Prostate gland (tissue), 2 donors: ENCODE data around the gene ASIC4. TPM values are rescaled to one million over a fixed set of nuclear protein-coding genes. Genes with fewer than 3 reads are reported as not detected.

Source experiments
- DNase-seq: peaks from one replicate; pipeline ENCODE4 v3.0.0-alpha.2; 2019; ENCODE audit warnings: low spot score
- H3K27ac ChIP-seq, 2 donors: fragments of 200-600 bp; sonication (generic); 2 replicates each; pipeline ENCODE4 v1.5.1; 2017 to 2019
- H3K27me3 ChIP-seq: fragments of 200-600 bp; sonication (generic); replicated peaks from 2 replicates; pipeline ENCODE4 v1.5.1; 2019; ENCODE audit not compliant: insufficient read depth
- H3K36me3 ChIP-seq, 2 donors: fragments of 200-600 bp; sonication (generic); 1 replicate in 1 of 2; 2 replicates in 1 of 2; pipeline versions ENCODE4 v1.5.1 to v1.8.1; 2017 to 2019
- H3K4me1 ChIP-seq: fragments of 200-600 bp; sonication (generic); replicated peaks from 2 replicates; pipeline ENCODE4 v1.5.1; 2019
- H3K4me3 ChIP-seq, 2 donors: fragments of 200-600 bp; sonication (generic); 2 replicates each; pipeline ENCODE4 v1.5.1; 2017 to 2019
- H3K9me3 ChIP-seq: fragments of 200-600 bp; sonication (generic); 2 replicates; pipeline ENCODE4 v1.5.1; 2017
- POLR2A ChIP-seq: fragments of 450-650 bp; IDR thresholded peaks from one replicate; pipeline ENCODE4 v1.6.1; 2016; ENCODE audit warnings: antibody characterized with exemption, mild to moderate bottlenecking
- POLR2AphosphoS5 ChIP-seq: sonication (generic); formaldehyde crosslinking; IDR thresholded peaks from one replicate; pipeline ENCODE4 v1.6.1; 2017; ENCODE audit warnings: antibody characterized with exemption
- WGBS: methylation state at CpG from one replicate; pipeline ENCODE4 v1.1.5; 2018; 5-methylcytosine and 5-hydroxymethylcytosine counted together
- intact Hi-C: fragments of 100-400 bp; cut with DNase I; formaldehyde crosslinking; loops from one replicate; pipeline ENCODE4 v1.14.2; 2022
- total RNA-seq, 2 donors: library from RNA; depleted of rRNA; stranded (reverse); fragments of >200 nt; gene quantifications; one replicate each; pipeline ENCODE4 v1.1.0, GENCODE V29; 2016
- TF ChIP-seq, protein P1 (sequence below), 4 experiments: fragments of 200-600 bp in 2 of 4; fragments of 450-650 bp in 2 of 4; sonication (generic) in 2 of 4; IDR thresholded peaks; 1 replicate in 3 of 4; 2 replicates in 1 of 4; pipeline ENCODE4 v1.5.1; 2016 to 2019; ENCODE audit warnings: antibody characterized with exemption in 4 of 4, mild to moderate bottlenecking in 2 of 4, moderate library complexity in 2 of 4

The ASIC4 gene
- total RNA-seq, 2 donors from 2014 or later: 0.09 to 0.45 TPM

DNA sequence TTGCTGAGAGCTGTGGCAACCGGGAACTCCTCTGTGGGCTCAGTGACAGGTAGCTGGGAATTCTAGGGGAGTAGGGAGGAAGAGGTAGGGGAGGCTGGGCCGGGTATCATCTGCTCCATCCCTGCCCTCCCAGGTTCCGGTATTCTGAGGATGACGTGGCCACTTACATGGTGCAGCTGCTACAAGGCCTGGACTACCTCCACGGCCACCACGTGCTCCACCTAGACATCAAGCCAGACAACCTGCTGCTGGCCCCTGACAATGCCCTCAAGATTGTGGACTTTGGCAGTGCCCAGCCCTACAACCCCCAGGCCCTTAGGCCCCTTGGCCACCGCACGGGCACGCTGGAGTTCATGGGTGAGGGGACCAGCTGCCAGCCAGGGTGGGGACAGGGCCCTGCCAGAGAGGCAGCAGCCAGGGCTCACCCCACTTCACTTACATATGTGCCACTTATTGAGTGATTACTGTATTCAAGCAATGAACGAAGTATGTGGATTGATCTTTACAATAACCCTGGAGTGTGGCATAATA lies 23.6 kb upstream of the ASIC4 start:
- no peaks in the 10 kb centered on the region for H3K9me3 ChIP-seq
- 76% methylated on average over 10 of the region's 10 CpGs for WGBS
- no peaks in the 10 kb centered on the region for H3K4me1 ChIP-seq
- H3K4me3 ChIP-seq: no peak overlapping the region
- H3K27me3 ChIP-seq: no peaks in the 10 kb centered on the region
- no peaks in the 10 kb centered on the region for H3K36me3 ChIP-seq
- no peak overlapping the region for H3K27ac ChIP-seq
- intact Hi-C loops: no loop called here
- no peak for DNase-seq
- TF ChIP-seq, protein P1, sequence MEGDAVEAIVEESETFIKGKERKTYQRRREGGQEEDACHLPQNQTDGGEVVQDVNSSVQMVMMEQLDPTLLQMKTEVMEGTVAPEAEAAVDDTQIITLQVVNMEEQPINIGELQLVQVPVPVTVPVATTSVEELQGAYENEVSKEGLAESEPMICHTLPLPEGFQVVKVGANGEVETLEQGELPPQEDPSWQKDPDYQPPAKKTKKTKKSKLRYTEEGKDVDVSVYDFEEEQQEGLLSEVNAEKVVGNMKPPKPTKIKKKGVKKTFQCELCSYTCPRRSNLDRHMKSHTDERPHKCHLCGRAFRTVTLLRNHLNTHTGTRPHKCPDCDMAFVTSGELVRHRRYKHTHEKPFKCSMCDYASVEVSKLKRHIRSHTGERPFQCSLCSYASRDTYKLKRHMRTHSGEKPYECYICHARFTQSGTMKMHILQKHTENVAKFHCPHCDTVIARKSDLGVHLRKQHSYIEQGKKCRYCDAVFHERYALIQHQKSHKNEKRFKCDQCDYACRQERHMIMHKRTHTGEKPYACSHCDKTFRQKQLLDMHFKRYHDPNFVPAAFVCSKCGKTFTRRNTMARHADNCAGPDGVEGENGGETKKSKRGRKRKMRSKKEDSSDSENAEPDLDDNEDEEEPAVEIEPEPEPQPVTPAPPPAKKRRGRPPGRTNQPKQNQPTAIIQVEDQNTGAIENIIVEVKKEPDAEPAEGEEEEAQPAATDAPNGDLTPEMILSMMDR (IDR thresholded peaks at IDR 0.05): no peak

DNA sequence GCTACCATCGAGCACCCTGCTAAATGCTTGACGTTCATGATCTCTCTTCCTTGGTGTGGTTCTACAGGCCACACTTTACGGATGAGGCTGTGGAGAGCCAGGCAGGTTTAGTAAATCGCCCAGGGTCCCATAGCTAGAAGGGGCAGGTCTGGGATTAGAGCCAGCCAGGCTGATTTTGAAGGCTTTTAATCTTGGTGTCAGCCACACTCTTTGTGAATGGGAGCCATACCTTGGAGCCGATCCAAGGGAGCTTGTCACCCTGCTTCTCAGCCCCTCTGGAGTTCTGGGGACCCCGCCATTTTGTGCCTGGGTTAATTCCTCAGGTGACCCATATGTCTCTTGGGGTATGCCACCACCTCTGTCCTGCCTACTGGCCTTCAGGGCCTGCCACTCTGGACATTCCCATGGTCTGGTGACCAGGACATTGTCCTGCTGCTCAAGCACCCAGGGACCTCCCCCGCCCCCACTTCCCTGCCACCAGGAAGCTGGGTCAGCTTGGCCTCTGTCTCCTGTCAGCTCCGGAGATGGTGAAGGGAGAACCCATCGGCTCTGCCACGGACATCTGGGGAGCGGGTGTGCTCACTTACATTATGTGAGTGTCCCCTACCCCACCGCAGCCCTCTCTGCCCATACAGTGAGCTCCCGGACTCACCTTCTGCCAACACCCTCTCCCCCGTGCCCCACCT lies 22.9 kb upstream of the ASIC4 start:
- Histone ChIP-seq H3K9me3 (no peaks in the 10 kb centered on the region), H3K27ac (no peak overlapping the region), H3K36me3 (no peaks in the 10 kb centered on the region), H3K4me3 (no peak overlapping the region), H3K4me1 (no peaks in the 10 kb centered on the region), H3K27me3 (no peaks in the 10 kb centered on the region)
- no peak for TF ChIP-seq POLR2A
- TF ChIP-seq, protein P1 (IDR thresholded peaks at IDR 0.05): no peak
- TF ChIP-seq POLR2AphosphoS5: no peak
- 82% methylated on average over 14 of the region's 14 CpGs for WGBS
- intact Hi-C loops: no loop called here
- no peak for DNase-seq

DNA sequence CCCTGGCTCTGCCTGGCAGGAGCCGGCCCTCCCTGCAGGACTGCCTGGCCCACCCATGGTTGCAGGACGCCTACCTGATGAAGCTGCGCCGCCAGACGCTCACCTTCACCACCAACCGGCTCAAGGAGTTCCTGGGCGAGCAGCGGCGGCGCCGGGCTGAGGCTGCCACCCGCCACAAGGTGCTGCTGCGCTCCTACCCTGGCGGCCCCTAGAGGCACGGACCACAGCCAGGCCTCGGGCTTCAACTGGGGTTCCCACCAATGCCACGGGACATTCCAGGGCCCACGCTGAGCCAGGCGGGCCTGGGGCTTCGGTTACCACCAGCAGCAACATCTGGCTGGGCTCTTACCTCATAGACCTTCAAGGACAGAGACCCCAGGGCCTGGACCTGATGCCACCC lies 21.7 kb upstream of the ASIC4 start:
- WGBS: 79% methylated on average over 19 of the region's 20 CpGs
- intact Hi-C loops: no loop called here
- H3K27ac ChIP-seq: no peak overlapping the region

DNA sequence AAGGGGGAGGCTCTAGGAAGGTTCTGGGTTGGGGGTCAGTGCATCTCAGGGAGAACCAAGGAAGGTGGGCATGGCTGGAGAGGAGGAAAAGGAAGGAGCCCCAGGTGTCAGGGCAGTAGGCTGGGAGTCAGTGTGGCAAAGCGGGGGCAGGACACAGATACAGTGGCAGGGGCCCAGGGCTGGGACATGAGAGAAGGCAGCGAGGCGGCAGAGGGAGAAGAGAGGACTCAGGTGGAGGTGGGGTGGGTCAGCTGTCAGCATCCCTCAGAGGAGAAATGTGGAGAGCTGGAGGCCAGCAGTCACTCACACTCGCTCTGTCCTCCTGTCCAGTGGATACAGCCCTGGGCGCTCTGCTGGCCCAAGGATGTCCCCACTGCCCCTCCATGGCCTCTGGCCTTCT lies 21.2 kb upstream of the ASIC4 start:
- H3K27ac ChIP-seq: no peak overlapping the region
- H3K27me3 ChIP-seq: no peaks in the 10 kb centered on the region
- peaks cover 5% of the 10 kb centered on the region for H3K4me1 ChIP-seq
- DNase-seq: no peak
- TF ChIP-seq POLR2A: no peak
- no peak for TF ChIP-seq POLR2AphosphoS5
- TF ChIP-seq, protein P1 (IDR thresholded peaks at IDR 0.05): no peak
- H3K36me3 ChIP-seq: no peaks in the 10 kb centered on the region
- no peaks in the 10 kb centered on the region for H3K9me3 ChIP-seq
- intact Hi-C loops: no loop called here
- 92% methylated on average over 5 of the region's 5 CpGs for WGBS
- H3K4me3 ChIP-seq: no peak overlapping the region

More for the DNA sequence above, 21.7 kb upstream of the ASIC4 start:
- TF ChIP-seq POLR2AphosphoS5 (no peak), POLR2A (no peak)
- TF ChIP-seq, protein P1 (IDR thresholded peaks at IDR 0.05): no peak
- no peaks in the 10 kb centered on the region for H3K36me3 ChIP-seq
- peaks cover 5% of the 10 kb centered on the region for H3K4me1 ChIP-seq
- no peak overlapping the region for H3K4me3 ChIP-seq
- no peaks in the 10 kb centered on the region for H3K9me3 ChIP-seq
- no peaks in the 10 kb centered on the region for H3K27me3 ChIP-seq
- no peak for DNase-seq

DNA sequence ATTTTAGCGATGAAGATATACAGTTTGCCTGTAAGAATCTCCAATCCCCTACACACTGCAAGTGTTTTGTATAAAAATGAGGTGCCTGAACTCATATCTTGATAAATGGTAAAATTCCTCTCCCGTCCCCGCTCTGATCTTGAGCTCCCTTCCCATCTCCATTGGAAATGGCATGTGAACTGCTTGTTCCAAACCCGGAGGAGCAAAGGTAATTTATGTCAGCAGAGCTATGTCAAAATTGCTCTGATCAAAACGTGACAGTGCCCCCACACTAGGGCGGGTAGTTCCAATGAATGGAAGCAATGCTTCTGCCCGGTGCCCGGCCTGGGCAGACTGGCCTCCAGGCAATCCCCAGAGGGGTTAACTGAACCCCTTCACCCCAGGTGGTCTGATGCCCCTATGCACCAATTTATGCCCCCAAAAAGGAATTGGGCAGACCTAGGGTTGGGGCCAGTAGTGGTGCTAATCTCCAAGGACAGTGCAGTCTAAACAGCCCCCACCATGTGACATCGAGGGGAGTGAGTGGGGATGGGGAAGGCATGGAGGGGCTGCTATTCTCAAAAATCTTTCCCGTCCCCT lies 19.2 kb upstream of the ASIC4 start:
- H3K4me1 ChIP-seq: peaks cover 10% of the 10 kb centered on the region
- H3K9me3 ChIP-seq: no peaks in the 10 kb centered on the region
- no peaks in the 10 kb centered on the region for H3K27me3 ChIP-seq
- H3K36me3 ChIP-seq: no peaks in the 10 kb centered on the region
- no peak overlapping the region for H3K4me3 ChIP-seq
- TF ChIP-seq POLR2A (no peak), POLR2AphosphoS5 (no peak)
- TF ChIP-seq, protein P1 (IDR thresholded peaks at IDR 0.05): no peak
- WGBS: 23% methylated on average over 10 of the region's 10 CpGs
- H3K27ac ChIP-seq: no peak overlapping the region
- intact Hi-C loops: loop anchor here (5.0 kb wide), 1 partner anchor 33 kb away; no protein-coding TSS in a partner anchor
- no peak for DNase-seq
